Hematopoietic multipotent progenitor cell (in vitro differentiated cells): Measurements from ENCODE around the gene PAX5. TPM values are rescaled to one million over a fixed set of nuclear protein-coding genes. Genes with fewer than 3 reads are reported as not detected.
A peak's percentile ranks its signal among the peaks of the same experiment; 100 is the strongest.

Experiments
- DNase-seq, 3 donors: peaks; one replicate each; pipeline ENCODE4 v3.0.0-alpha.2; 2011 to 2015; ENCODE audit warnings: low read depth in 2 of 3, low spot score in 2 of 3
- total RNA-seq: library from RNA; depleted of rRNA; stranded (reverse); fragments of >200 nt; gene quantifications from one replicate; pipeline ENCODE4 v1.2.3, GENCODE V29; 2012

Gene PAX5
- total RNA-seq, 1 donor, result 3.0 TPM

- peak in 2 of 3 donors; percentile 42 to 48 for DNase-seq
These were observed 191.2 kb downstream of the PAX5 start for GRCh38 chr9:36842560-36843530.

- no peak for DNase-seq
These were observed 193.1 kb downstream of the PAX5 start for GRCh38 chr9:36840898-36841536.

- no peak for DNase-seq
These were observed 194.8 kb downstream of the PAX5 start for GRCh38 chr9:36839131-36839885.

- no peak for DNase-seq
These were observed 196.3 kb downstream of the PAX5 start for GRCh38 chr9:36837431-36838405.

- DNase-seq, result no peak
These were observed 197.6 kb downstream of the PAX5 start for GRCh38 chr9:36836486-36836885.

- DNase-seq, result no peak
These were observed 198.6 kb downstream of the PAX5 start for GRCh38 chr9:36835271-36835996.

GRCh38 chr9:36834736-36835135 lies 199.3 kb downstream of the PAX5 start:
- DNase-seq, result no peak

- DNase-seq, result no peak
These were observed 200.1 kb downstream of the PAX5 start for GRCh38 chr9:36833954-36834353.

GRCh38 chr9:36832164-36832795 lies 201.8 kb downstream of the PAX5 start:
- DNase-seq, result no peak

- DNase-seq, result no peak
These were observed 202.5 kb downstream of the PAX5 start for GRCh38 chr9:36831381-36832161.

GRCh38 chr9:36828611-36829013 lies 205.5 kb downstream of the PAX5 start:
- DNase-seq, result no peak

- no peak for DNase-seq
These were observed 206.5 kb downstream of the PAX5 start for GRCh38 chr9:36827593-36827992.

GRCh38 chr9:36826581-36826980 lies 207.5 kb downstream of the PAX5 start:
- no peak for DNase-seq

- DNase-seq, result no peak
These were observed 208.9 kb downstream of the PAX5 start for GRCh38 chr9:36825179-36825578.

GRCh38 chr9:36823934-36824333 lies 210.1 kb downstream of the PAX5 start:
- DNase-seq, result no peak

- DNase-seq, result no peak
These were observed 210.6 kb downstream of the PAX5 start for GRCh38 chr9:36823466-36823865.

- no peak for DNase-seq
These were observed 211.9 kb downstream of the PAX5 start for GRCh38 chr9:36822201-36822600.

- no peak for DNase-seq
These were observed 213.6 kb downstream of the PAX5 start for GRCh38 chr9:36820392-36820861.
